ENCODE measurements around the gene CYBRD1.

Gene CYBRD1

DNA sequence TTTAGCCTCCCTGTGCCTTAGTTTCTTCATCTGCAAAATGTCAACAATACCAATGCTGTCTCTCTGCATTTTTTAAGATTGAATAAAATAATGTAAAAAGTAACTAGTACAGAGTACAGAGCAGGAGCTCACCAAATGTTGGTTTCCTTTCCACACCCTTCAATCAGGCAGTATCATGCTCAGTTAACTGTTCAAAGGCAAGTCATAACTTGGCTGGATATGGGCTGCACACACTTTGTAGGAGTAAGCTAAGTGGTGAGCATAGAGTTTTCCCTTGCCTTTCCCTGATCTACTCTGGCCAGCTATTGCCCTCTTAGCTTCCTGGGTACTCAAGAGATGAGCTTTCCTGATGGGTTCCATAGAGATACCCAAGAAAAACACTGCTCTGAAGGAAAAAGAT, 77.9 kb downstream of the CYBRD1 start:
- DNase-seq (ENCODE audit: low read depth in 3 of 3): no peak

- DNase-seq (ENCODE audit: low read depth in 3 of 3): no peak
Measured at GRCh38 chr2:171602352-171602751, 80.1 kb downstream of the CYBRD1 start.
